HCT116 (cell line): ENCODE measurements around the gene RAI2.

ENCODE experiments used
- CEBPB ChIP-seq: IDR thresholded peaks from 2 replicates; pipeline ENCODE4 v1.6.1; 2012; ENCODE audit warnings: low read depth
- CTCF ChIP-seq, 3 experiments: fragments of 200-600 bp in 1 of 3; sonication (generic) in 1 of 3; IDR thresholded peaks in 2 of 3; conservative IDR thresholded peaks in 1 of 3; 2 replicates each; pipeline ENCODE4 v1.5.1; 2012 to 2017; ENCODE audit warnings: low read depth in 2 of 3, low read length in 2 of 3, antibody characterized with exemption in 1 of 3, borderline replicate concordance in 1 of 3, control low read depth in 1 of 3, mild to moderate bottlenecking in 1 of 3, mixed read lengths in 1 of 3, mixed run types in 1 of 3, moderate library complexity in 1 of 3; ENCODE audit not compliant: insufficient read depth in 1 of 3
- EZH2phosphoT487 ChIP-seq: fragments of 200-600 bp; IDR thresholded peaks from 2 replicates; pipeline ENCODE4 v1.6.1; 2018; ENCODE audit warnings: antibody characterized with exemption, borderline replicate concordance
- JUND ChIP-seq: IDR thresholded peaks from 2 replicates; pipeline ENCODE4 v1.6.1; 2012
- POLR2A ChIP-seq: IDR thresholded peaks from 2 replicates; pipeline ENCODE4 v1.7.0; 2011; ENCODE audit warnings: borderline replicate concordance; ENCODE audit not compliant: insufficient read depth, insufficient read length; ENCODE audit errors: extremely low read depth
- POLR2AphosphoS5 ChIP-seq: IDR thresholded peaks from 2 replicates; pipeline ENCODE4 v1.6.1; 2011; ENCODE audit warnings: mild to moderate bottlenecking, low read depth, low read length, moderate library complexity
- RAD21 ChIP-seq: IDR thresholded peaks from 2 replicates; pipeline ENCODE4 v1.6.1; 2012; ENCODE audit warnings: low read depth, mild to moderate bottlenecking
- REST ChIP-seq: IDR thresholded peaks from 2 replicates; pipeline ENCODE4 v1.6.1; 2012; ENCODE audit warnings: low read depth
- SIN3A ChIP-seq: IDR thresholded peaks from 2 replicates; pipeline ENCODE4 v1.6.1; 2012; ENCODE audit warnings: low read depth
- SP1 ChIP-seq: IDR thresholded peaks from 2 replicates; pipeline ENCODE4 v1.6.1; 2012; ENCODE audit warnings: low read depth
- SRF ChIP-seq: IDR thresholded peaks from 2 replicates; pipeline ENCODE4 v1.6.1; 2012; ENCODE audit warnings: low read depth
- ZNF274 ChIP-seq: fragments of 200-500 bp; sonication (Bioruptor generic); IDR thresholded peaks from 2 replicates; pipeline ENCODE4 v1.6.1; 2014; ENCODE audit warnings: mild to moderate bottlenecking, low read depth, low read length, inconsistent platforms

DNA sequence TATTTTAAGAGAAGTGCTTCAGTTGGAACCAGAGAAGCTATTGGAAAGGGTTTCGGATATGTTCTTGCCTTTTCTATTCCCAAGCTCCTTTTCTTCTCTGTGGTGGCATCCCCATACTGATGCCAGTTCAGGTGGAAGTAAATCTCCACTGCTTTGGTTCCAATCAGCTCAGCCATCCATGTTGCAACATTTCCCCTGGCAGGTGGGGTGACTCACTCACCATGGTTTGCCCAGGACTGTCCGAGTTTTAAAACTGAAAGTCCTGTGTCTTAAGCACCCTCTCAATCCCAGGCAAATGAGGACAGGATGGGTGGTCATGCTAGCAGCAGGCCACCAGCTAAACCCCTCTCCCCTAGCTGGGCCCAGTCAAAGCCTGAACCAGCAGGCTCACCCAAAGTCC lies 15.1 kb downstream of the RAI2 start:
- TF ChIP-seq CTCF (IDR thresholded peaks at IDR 0.05 in 2 of 3, conservative IDR thresholded peaks at IDR 0.05 in 1 of 3; ENCODE audit: borderline replicate concordance in 1 of 3, insufficient read depth in 1 of 3, low read depth in 2 of 3, low read length in 2 of 3) (no peak), CEBPB (no peak), POLR2AphosphoS5 (no peak), SRF (no peak), POLR2A (no peak), SIN3A (no peak), SP1 (no peak), JUND (no peak), RAD21 (no peak), ZNF274 (no peak), EZH2phosphoT487 (no peak), REST (no peak)
